Omental fat pad (tissue), 4 donors: ENCODE data around the gene AFF4. TPM values are rescaled to one million over a fixed set of nuclear protein-coding genes. Genes with fewer than 3 reads are reported as not detected.
"Not testable (repeated sequence)": the region's sequence is repeated elsewhere in the genome, so short reads cannot be mapped to it uniquely, and the experiment has no call there.

Experiments
- ATAC-seq: fragments of 150-250 bp; one replicate; pipeline ENCODE4 v1.9.1; 2016; ENCODE audit warnings: mild to moderate bottlenecking, moderate library complexity; ENCODE audit not compliant: low FRiP score
- DNase-seq: peaks from one replicate; pipeline ENCODE4 v3.0.0-alpha.2; 2019; ENCODE audit warnings: low spot score
- total RNA-seq, 4 donors: library from RNA; depleted of rRNA; stranded (reverse); fragments of >200 nt; gene quantifications; one replicate each; pipeline ENCODE4 v1.1.0, GENCODE V29; 2016
- TF ChIP-seq, protein P1 (sequence below), 3 donors: fragments of 450-650 bp; IDR thresholded peaks; one replicate each; pipeline ENCODE4 v1.5.1; 2016 to 2017; ENCODE audit warnings: antibody characterized with exemption in 3 of 3, mild to moderate bottlenecking in 3 of 3, moderate library complexity in 2 of 3

Gene AFF4
- total RNA-seq, 4 donors from 2014 or later, result 52.8 to 118 (median 87.5) TPM

DNA sequence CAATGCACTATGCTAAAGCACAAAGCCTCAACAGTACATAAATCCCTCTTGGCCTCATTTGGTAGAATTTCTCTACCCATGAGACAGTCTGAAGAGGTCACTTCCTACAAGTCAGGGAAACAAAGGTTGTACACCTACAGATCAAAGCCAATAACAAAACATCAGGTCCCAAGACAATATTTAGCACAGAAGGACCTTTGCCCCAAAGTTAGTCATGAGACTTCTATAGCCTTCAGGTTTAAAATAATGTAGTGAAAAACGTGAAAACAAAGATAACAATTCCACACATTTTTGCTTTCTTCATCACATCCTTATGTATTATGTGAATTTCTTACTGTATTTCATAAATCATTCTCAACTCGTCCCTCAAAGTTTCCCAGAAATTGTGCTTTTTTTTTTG lies 15.8 kb downstream of the AFF4 start:
- DNase-seq (no peak), ATAC-seq (no peak)
- TF ChIP-seq, protein P1, sequence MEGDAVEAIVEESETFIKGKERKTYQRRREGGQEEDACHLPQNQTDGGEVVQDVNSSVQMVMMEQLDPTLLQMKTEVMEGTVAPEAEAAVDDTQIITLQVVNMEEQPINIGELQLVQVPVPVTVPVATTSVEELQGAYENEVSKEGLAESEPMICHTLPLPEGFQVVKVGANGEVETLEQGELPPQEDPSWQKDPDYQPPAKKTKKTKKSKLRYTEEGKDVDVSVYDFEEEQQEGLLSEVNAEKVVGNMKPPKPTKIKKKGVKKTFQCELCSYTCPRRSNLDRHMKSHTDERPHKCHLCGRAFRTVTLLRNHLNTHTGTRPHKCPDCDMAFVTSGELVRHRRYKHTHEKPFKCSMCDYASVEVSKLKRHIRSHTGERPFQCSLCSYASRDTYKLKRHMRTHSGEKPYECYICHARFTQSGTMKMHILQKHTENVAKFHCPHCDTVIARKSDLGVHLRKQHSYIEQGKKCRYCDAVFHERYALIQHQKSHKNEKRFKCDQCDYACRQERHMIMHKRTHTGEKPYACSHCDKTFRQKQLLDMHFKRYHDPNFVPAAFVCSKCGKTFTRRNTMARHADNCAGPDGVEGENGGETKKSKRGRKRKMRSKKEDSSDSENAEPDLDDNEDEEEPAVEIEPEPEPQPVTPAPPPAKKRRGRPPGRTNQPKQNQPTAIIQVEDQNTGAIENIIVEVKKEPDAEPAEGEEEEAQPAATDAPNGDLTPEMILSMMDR (IDR thresholded peaks at IDR 0.05), result no peak

DNA sequence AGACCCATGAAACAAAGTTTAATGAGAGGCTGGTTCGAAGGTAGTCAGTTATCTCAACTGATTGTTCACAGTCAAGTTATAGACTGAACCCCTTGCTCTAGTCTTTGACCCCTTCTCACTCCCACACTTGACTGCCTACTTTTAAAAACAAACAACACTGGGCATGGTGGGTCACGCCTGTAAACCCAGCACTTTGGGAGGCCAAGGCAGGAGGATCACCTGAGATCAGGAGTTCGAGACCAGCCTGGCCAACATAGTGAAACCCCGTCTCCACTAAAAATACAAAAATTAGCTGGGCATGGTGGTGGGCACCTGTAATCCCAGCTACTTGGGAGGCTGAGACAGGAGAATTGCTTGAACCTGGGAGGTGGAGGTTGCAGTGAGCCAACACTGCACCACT lies 18.1 kb downstream of the AFF4 start:
- DNase-seq, ATAC-seq: not testable (repeated sequence)

DNA sequence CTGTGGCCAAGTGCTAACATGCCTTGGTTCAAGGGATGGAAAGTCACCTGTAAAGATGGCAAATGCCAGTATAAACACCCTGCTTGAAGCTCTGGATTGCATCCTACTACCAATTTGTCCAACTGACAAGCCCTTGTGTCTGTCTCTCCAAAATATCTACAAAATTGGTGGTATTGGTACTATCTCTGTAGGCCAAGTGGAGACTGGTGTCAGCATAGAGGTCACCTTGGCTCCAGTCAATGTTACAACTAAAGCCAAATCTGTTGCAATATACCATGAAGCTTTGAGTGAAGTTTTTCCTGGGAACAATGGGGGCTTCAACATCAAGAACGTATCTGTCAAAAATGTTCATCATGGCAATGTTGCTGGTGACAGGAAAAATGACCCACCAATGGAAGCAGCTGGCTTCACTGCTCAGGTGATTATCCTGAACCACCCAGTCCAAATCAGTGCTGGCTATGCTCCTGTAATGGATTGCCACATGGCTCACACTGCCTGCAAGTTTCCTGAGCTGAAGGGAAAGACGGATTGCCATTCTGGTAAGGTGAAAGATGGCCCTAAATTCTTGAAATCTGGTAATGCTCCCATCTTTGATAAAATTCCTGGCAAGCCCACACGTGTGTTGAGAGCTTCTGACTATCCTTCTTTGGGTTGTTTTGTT lies 19.9 kb downstream of the AFF4 start:
- ATAC-seq (no peak), DNase-seq (no peak)
- TF ChIP-seq, protein P1 (IDR thresholded peaks at IDR 0.05), result no peak

DNA sequence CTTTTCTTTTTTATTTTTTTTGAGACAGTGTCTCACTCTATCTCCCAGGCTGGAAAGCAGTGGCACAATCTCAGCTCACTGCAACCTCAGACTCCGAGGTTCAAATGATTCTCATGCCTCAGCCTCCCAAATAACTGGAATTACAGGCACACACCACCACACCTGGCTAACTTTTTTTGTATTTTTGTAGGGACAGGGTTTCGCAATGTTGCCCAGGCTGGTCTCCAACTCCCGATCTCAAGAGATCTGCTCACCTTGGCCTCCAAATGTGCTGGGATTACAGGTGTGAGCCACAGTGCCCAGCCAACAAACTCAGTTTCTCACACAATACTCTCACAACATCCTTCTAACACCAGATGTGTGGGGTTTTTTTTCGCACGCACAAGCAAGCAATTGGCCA lies 22.1 kb downstream of the AFF4 start:
- DNase-seq (no peak), ATAC-seq (no peak)
- TF ChIP-seq, protein P1 (IDR thresholded peaks at IDR 0.05), result no peak

DNA sequence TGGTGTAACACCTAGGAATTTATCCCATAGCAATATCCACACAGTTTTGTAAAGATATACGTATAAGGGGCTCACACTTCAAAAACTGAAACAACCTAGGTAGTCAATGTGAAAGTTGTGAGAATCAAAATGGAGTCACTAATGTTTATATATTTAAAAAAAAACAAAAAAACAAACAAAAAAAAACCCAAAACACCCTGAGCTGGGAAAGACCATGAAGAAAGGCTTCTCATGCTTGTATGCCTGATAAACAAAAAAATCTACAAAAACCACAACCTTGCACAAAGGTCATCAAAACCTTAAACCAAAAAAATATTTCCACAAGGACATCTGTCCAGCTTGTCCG lies 35.4 kb downstream of the AFF4 start:
- ATAC-seq (no peak), DNase-seq (no peak)
- TF ChIP-seq, protein P1 (IDR thresholded peaks at IDR 0.05), result no peak

DNA sequence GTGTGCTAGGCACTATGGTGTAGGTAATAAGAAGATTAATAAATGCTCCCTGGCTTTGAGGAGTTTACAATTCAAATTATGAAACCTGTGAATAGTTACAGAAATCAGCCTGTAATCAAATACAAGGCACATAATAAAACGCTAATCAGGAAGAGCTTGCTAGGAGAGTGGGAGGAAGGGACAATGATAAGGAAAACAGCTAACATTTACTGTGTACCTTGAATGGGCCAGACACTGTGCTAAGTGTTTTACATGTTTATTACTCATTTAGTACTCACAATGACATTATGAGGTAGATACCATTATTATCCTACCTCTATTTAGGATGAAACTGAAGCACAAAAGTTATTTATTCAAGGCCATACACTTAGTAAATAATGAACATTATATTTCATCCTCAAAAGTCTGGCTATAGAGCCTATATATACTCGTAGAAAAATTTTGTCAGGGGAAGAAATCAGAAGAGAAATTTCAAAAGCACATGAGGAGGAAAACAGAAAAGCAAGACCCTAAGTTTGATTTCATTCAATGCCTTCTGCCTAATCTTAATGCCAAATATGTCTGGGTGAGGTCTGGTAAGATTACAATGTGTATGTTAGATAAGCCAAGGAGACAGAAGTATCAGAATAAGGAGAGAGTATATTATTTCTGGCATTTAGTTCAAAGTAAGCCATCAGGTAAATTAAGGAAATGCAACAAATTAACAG lies 35.9 kb downstream of the AFF4 start:
- ATAC-seq (no peak), DNase-seq (no peak)
- TF ChIP-seq, protein P1 (IDR thresholded peaks at IDR 0.05), result no peak

DNA sequence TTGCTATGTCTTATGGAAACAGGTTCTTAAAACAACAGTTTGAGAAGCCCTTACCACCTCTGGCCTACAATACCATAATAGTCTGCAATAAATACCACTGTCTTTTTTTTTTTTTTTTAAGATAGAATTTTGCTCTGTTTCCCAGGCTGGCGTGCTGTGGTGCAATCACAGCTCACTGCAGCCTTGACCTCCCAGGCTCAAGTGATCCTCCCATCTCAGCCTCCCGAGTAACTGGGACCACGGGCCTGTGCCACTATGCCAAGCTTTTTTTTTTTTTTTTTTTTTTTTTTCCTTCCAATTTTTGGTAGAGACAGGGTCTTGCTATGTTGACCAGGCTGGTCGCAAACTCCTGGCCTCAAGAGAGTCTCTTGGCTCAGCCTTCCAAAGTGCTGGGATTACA lies 37.0 kb downstream of the AFF4 start:
- ATAC-seq, result no peak

More for the DNA sequence above, 37.0 kb downstream of the AFF4 start:
- TF ChIP-seq, protein P1 (IDR thresholded peaks at IDR 0.05), result no peak
- no peak for DNase-seq
